Glomerular visceral epithelial cell (primary cell): ENCODE data around the gene IRF1.

ENCODE experiments used
- DNase-seq: peaks from one replicate; pipeline ENCODE4 v3.0.0-alpha.2; 2016; ENCODE audit errors: extremely low spot score

Gene IRF1

GRCh38 chr5:132461569-132462070, 29.0 kb downstream of the IRF1 start:
- DNase-seq = no peak

GRCh38 chr5:132460846-132461568, 29.6 kb downstream of the IRF1 start:
- no peak for DNase-seq

- DNase-seq = no peak
Measured at GRCh38 chr5:132459983-132460838, 30.4 kb downstream of the IRF1 start.

- DNase-seq = peak; percentile 97
Measured at GRCh38 chr5:132459031-132459982, 31.3 kb downstream of the IRF1 start.

GRCh38 chr5:132458651-132459030, 31.9 kb downstream of the IRF1 start:
- peak; percentile 82 for DNase-seq

GRCh38 chr5:132458226-132458560, 32.4 kb downstream of the IRF1 start:
- no peak for DNase-seq

GRCh38 chr5:132457371-132458225, 33.0 kb downstream of the IRF1 start:
- DNase-seq = peak; percentile 87

GRCh38 chr5:132456987-132457361, 33.6 kb downstream of the IRF1 start:
- DNase-seq = no peak

- DNase-seq = peak; percentile 88
Measured at GRCh38 chr5:132456296-132456986, 34.1 kb downstream of the IRF1 start.

- no peak for DNase-seq
Measured at GRCh38 chr5:132455614-132456115, 34.9 kb downstream of the IRF1 start.

GRCh38 chr5:132454361-132454760, 36.2 kb downstream of the IRF1 start:
- no peak for DNase-seq

- DNase-seq = no peak
Measured at GRCh38 chr5:132451387-132451786, 39.2 kb downstream of the IRF1 start.

- no peak for DNase-seq
Measured at GRCh38 chr5:132449060-132449459, 41.5 kb downstream of the IRF1 start.

- no peak for DNase-seq
Measured at GRCh38 chr5:132447196-132447595, 43.4 kb downstream of the IRF1 start.

- DNase-seq = no peak
Measured at GRCh38 chr5:132446621-132447020, 44.0 kb downstream of the IRF1 start.

GRCh38 chr5:132445930-132446329, 44.6 kb downstream of the IRF1 start:
- no peak for DNase-seq

GRCh38 chr5:132445640-132445923, 45.0 kb downstream of the IRF1 start:
- no peak for DNase-seq

GRCh38 chr5:132444841-132445639, 45.5 kb downstream of the IRF1 start:
- DNase-seq = no peak

- DNase-seq = no peak
Measured at GRCh38 chr5:132444061-132444460, 46.5 kb downstream of the IRF1 start.
